Fibroblast of skin of back (primary cell): ENCODE measurements around the gene HDAC5.
"Not testable (repeated sequence)": the region's sequence is repeated elsewhere in the genome, so short reads cannot be mapped to it uniquely, and the experiment has no call there.

Source experiments
- DNase-seq: peaks from one replicate; pipeline ENCODE4 v3.0.0-alpha.2; 2013

Gene HDAC5

DNA sequence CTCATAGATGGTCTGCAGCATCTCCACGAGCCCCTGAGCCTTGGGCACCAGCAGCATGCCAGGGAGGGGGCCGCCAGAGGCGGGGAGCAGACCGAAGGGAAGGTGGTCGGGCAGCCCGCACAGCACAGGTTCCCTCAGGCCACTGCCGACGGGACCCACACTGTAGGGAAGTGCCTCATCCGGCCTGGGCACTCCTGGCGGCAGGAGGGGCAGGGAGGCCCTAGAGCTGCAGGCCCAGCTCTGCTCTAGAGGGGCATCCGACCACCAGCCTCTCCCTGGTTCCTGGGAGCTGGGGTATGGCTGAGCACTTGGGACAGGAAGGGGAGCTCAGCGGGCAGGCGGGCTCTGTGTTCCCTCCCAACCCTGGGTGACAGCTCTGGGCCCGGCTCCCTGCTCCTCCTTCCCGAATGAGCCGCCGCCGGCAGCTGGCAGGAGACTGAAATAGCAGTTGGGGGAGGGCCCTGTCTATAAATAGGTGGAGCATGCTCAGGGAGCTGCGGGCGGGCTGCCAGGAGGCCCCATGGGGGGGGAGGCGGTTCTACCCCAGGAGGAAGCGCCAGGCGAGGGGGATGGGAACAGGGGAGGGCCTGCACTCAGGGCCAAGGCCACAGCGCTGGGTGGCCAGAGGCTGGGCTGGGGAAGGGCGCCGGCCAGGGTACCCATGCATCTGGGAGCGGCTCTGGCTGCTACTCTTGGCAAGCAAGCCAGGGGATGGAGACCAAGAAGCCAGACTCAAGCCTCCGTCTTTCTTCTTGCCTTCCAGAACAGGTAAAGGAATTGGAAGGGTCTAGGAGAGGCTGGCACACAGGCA, 12.4 kb downstream of the HDAC5 start:
- DNase-seq: peak; percentile 95

DNA sequence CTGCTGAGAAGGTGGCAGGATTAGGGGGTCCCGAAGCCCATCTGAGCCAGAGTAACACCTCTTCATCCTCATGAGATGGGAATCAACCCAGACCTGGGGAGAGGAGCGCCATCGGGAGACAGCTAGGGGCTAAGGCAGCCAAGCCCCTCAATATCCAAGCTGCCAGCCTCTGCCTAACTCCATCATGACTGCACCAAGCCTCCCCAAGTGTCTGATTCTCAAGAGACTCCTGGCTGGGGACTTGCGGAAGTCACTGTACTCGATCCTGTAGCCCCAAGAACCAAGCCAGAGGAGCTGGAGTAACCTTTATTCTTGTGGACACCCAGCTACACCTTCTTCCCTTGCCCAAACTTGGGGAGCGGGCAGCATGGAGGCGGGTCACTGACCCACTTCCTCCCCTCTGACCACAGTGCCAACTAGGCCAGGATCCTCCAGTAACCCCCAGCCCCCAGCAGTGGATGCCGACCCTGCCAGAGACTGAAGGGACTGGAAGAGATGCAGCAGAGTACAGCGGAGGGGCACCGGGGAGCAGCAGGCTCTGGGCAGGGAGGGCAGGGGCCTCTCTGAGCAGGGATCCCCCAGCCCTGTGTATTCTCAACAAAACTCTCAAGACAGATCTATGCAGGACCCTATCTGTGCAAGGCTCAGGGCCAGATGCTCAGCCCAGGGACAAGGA, 13.3 kb downstream of the HDAC5 start:
- no peak for DNase-seq

DNA sequence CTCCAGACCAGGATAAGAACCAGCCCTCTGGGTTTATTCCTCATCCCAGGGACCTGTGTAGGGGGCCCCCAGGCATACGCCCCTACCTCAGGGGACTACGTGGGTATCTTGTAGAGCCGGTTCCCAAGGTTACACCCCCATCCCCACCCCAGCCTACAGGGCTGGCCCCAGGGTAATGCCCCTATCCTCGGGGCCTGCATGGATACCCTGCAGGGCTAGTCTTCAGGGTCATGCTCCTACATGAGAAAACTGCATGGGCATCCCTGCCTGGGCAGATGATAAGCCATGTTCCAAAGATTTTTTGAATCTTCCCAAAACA, 14.2 kb downstream of the HDAC5 start:
- DNase-seq: no peak

DNA sequence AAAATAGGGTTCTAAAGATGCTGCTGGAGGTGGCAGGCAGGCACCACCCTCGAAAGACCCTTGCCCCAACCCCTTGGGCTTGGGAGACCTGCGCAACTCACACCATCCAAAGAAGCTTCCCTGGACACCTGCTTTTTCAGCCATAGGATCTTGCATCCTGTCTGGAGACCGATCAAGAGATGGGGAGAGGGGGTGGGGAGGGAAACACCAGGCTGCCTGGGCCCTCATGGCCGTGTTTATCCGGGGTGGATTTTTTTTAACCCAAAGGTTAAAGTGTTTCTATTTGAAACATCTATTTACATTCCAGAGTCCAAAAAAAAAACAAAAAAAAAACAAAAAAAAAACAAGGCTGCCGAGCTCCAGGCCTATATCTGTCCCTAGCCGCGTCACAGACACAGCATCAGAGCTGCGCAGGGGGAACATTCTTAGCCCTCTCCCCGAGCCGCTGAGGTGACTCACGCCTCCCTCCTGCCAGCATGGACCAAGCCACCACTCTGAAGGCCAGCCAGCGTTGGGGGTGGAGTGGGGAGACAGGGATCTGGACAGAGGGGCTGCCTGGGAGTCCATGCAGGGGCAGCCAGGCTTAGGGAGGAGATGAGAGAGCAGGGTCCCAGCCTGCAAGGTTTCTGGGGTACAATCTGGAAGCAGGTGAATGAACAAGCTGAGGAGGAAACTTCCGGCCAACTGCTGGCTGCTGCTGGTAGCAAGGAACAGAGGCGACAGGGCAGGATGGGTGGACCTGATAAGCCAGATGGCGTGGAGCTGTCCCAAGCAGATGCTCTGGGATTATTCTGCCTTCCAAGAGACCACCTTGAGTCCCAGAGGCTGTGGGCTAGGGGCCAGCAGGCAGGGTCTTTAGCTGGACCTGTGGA, 14.8 kb downstream of the HDAC5 start:
- peak; percentile 99 for DNase-seq

DNA sequence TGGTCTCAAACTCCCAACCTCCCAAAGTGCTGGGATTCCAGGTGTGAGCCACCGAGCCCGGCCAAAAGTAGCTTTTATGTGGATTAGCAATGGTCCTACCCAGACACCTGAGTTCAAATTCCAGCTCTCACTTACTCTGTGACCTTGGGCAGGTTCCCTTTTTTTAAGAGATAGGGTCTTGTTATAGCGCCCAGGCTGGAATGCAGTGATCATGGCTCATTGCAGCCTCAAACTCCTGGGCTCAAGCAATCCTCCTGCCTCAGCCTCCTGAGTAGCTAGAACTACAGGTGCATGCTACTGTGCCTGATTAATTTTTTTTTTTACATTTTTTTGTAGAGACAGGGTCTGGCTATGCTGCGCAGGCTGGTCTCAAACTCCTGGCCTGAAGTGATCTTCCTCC, 16.6 kb downstream of the HDAC5 start:
- DNase-seq: no peak

DNA sequence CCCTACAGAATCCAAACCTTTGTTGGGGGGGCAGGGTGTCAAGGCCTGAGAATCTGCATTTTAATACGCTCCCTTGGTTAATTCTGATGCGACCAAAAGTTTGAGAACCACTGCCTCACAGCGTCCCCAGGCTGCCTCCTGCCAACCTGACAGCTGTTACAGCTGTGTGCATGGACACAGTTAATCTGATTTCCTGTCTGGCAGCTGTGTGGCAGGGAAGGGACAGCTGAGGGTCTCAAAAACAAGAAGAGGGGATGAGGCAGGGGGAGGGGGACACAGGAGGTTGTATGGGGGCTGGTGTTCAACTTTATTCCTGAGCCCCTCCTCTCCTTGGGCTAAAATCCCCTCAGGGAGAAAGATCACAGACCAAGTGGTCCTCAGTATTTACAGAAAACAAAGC, 17.5 kb downstream of the HDAC5 start:
- DNase-seq: no peak

DNA sequence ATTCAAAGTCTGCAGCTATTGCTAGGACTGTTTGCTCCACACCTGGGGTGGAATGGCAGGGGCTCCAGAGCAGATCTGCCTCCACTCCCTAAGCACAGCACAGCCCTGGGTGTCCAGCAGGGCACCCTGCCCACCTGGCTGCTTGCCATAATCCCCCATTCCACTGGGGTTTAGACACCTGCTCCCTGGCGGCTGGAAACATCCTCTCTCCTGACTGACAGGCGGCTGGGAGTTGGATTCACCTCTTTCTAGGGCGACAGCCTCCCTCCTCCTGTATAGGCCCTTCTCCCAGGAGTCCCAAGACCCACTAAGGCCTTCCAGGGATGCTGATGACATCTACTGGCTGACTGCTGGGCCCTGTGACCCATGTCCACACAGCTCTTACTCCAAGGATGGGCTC, 18.0 kb downstream of the HDAC5 start:
- DNase-seq: no peak

DNA sequence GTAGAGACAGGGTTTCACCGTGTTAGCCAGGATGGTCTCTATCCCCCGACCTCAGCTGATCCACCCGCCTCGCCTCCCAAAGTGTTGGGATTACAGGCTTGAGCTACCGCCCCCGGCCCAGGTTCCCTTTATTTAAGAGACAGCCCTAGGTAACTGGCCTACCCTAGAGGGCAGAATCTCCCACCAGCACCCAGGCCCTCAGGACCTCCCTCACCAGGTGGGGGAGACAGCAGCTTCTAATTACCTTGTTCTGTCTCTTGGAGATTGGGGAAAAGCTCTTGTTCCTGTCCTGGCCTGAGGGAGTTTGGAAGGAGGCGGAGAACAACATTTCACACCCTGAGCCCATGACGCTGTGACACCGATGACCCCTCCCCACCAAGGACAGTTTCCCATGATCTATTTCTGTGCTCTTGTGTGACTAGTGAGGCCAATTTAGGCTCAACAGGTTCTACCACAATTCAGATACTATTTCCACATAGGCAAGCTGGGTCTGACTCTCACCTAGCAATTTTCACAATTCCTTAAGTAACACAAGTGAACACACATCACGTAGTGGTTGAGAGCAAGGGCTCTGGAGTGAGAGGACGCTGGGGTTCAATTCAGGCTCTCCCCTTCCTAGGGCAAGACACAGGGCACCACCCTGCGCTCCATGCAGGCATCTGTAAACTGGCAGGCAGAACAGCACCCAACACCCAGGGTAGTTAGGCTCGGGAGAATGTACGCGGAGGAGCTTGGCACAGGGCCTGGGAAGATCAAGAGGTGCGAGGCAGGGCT, 20.4 kb downstream of the HDAC5 start:
- DNase-seq: no peak

DNA sequence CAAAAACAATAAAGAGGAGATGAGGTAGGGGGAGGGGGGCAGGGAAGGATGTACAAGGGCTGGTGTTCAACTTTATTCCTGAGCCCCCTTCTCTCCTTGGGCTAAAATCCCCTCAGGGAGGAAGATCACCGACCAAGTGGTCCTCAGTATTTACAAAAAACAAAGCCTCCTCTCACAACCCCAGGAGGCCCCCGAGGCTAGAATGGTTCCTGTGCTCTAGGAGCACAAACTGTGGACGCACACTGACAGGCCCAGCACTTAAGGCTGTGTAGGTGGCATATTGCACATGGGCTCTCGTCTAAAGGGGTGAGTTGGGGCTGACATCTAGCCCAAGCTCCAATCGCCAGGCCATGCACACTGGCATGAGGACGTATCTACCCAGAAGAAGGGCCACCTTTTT, 21.6 kb downstream of the HDAC5 start:
- DNase-seq: not testable (repeated sequence)

DNA sequence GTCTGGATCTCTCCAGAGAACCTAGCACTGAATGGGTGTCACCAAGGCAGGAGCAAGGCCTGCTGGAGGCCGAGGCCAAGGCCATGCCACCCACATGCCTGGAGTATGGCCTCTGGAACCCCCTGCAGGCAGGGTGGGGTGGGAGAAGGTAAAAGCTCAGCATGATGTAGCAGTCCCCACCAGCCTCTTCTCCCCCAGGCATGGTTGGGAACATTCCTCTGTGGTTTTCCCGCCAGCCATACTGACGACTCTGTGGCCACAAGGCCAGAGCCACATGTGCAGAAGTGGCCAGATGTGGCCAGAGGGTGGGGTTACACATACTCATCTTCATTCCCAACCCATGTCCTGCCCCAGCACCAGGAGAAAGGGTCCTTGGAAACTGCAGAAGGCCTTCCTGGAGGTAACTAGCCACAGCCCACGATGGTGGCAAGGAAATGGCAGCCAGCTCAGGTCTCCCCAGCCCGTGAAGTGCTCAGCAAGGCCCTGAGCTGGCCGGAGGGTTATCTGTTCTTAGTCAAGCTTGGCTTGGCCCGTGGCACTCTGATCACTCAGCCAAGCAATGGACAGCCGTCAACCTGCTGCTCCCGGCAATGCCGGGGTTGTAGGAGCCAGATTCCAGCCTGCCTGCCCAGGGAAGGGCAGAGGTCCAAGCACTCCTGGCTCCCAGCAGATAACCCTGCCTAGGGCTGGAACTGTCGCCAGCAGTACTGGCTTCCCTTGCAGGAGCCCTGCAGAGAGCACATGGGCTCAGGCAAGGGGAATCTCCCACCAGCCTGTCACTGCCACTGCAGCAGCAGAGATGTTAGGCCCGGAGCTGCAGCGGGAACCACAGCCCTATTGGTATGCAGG, 26.1 kb downstream of the HDAC5 start:
- DNase-seq: peak; percentile 88

DNA sequence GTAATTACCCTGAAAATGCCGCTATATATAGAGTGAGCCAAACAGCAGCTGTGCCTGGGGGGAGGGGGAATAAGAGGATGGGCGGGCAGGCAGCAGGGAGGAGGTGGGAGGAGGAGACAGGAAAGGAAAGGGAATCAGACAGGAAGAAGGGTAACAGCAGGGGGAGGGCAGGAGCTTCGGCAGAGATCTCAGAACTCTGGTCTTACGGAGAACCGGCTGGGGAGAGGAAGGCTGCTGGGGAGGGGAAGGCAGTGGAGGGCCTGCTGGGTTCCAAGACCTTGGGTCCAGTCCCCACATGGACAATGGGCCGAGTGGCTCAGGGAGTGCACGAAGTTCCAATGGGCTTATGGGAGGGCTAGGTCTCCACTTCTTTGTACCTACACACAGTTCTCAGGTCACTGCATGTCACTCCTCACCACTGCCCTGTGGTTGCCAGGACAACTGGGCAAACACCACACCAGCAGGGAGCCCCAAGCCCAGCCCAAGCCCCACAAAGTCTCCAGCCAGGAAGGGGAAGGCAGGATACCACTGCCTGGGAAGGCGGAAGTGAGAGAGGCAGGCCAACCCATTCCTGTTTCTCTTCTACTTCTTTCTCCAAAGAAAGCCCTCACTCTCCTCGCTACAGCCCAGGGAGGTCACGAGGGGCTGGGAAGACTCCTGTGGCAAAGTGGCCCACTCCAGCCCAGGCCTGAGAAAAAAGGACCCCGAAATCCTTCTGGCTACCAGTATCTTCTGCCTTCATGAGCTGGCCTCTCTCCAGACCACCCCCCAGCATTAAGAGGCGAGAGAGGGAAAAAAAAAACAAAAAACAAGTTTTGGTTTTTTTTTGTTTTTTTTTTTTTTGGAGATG, 27.6 kb downstream of the HDAC5 start:
- DNase-seq: peak; percentile 95

DNA sequence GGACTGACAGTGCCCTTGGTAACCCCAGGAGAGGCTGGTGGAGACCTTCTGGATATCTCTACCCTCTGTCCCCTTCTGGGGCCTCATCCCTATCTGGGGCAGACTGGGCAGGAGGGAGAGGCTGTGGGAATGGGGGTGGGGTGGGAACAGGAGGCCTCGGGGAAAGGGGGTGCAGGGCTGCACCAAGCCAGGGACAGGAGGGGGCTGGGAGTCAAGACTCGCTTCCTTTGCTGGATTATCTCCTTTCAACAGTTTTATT, 28.1 kb downstream of the HDAC5 start:
- no peak for DNase-seq

DNA sequence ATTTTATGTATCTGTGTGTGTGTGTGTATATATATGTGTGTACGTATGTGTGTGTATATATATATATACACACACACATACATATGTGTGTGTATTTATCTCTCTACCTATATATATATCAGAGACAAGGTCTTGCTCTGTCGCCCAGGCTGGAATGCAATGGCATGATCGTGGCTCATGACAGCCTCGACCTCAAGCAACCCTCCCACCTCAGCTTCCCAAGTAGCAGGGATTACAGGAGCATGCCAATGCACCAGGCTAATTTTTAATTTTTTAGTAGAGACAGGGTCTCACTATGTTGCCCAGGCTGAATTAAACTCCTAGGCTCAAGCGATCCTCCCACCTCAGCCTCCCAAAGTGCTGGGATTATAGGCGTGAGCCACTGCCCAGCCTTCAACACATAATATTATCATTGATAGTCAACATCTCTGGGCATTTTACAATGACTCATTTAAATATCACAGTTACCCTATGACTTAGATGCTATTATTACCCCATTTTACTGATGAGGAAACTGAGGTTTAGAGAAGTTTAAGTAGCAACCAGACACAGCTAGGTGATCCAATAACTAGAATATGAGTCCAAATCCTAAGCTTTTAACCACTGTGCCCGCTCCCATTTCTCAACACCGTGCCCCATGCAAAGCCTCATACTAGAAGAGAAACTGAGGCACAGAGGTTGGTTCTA, 28.6 kb downstream of the HDAC5 start:
- DNase-seq: no peak

DNA sequence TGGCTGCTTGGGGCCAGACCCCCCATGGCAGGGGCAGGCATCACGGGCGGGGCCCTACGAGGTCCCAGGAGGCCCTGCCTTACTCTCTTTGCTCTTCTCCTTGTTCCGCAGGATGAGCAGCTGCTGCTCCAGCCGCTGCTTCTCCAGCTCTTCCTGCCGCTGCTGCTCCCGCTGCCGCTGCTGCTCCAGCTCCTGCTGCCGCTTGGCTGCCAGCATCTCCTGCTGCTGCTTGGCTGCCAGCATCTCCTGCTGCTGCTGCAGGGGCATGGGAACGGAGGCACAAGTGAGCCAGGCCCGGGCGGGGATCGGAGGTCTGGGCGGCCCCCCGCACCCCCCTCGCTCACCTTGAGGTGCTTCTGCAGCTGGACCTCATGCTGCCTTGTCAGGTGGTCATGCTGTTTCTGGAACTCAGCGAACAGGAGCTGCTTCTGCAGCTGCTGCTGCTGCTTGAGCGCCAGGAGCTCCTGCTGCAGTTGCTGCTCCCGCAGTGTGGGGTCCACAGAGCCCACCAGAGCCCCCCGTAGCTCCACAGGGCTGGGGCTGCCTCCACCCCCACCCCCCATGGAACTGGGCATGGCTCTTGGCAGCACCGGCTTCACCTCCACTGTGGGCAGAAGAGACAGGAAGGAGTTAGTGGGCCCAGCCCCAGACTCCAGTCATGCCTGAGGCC, 30.1 kb downstream of the HDAC5 start:
- no peak for DNase-seq

DNA sequence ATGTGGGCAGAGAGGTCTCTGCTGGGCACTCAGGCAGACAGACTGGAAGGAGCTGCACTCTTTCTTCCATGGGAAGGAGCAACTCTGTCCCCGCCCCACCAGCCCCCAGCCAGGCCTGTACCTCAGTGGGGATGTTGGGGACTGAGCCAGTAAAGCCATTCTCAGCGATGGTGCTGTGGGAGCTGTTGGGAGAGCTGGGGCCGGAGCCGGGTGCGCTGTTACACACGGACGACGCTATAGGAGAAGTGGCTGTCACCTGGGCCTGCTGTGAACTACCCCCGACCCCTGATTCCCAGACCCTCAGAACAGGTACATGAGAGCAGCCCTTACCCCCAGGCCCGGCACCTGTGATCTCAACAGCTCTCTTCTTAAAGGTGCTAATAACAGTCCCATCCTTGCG, 31.4 kb downstream of the HDAC5 start:
- DNase-seq: no peak

DNA sequence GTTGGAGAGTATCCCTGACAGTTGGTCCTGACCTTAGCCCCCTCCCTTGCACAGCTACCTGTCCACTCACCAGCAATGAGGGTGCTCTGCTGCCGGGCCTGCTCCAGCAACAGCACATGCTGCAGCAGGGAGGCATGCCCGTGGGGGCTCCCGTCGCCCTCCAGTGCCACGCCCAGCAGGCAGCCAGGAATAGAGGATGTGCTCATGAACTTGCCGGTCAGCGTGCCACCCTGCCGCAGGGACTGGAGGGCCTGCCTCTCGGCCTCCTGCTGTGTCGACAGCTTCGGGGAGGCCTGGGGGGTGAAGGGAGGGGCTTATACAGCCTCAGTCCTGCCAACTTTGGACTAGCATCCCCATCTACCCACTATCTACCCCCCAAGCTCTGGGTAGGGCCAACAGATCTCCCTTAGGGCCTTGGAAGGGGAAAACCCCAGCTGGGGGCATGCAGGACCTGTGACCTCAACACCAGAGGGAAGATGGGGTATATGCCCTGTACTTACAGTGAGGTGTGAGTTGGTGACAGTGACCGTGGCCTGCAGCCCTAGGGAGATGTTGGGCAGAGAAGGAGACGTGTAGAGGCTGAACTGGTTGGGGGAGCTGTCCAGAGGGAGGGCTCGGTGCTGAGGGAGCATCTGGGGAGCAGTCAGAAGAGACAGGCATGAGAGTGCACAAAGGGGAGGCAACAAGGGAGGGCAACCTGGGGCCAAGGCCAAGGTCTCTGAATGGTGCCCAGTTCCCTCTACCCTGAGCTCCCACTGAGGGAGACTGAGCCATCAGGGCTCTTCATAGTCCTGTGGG, 32.0 kb downstream of the HDAC5 start:
- no peak for DNase-seq

DNA sequence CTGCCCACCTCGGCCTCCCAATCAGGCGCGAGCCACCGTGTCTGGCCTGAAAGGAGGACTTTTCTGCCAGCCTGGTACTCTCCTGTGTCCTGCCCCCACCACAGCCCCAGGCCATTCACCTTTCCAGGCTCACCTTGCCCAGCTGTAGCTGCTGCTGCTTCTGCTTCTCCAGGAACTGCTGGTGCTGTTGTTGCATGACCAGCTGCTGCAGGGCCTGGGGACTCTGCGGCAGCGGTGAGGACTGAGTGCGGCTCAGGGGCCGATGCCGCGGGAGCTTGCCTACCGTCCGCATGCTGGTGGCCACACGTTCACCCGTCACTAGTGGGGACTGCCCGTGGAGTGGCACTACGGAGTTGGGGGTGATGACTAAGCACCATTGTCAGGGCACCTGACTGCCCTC, 35.2 kb downstream of the HDAC5 start:
- no peak for DNase-seq

DNA sequence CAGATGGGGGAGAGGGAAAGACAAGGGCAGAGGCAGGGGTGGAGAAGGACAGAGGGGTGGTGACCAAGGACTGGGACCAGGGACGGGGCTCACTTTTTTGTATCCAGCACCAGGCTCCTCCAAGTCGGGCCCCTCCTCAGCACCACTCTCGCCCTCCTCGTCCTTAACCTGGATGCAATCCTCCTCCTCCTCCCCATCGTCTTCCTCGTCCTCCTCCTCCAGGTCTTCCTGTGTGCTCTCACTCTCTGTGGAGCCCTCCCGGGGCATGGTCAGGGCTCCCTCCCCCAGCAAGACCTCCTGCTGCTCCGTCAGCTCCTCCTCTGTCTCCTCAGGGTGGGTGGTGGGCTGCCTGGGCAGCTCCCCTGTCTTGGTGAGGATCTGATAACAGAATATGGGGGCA, 36.1 kb downstream of the HDAC5 start:
- DNase-seq: no peak
